HEK293 (cell line): ENCODE data around the gene SLC6A6.

Source experiments
- BCL11A ChIP-seq: fragments of 450-650 bp; formaldehyde crosslinking; IDR thresholded peaks from 2 replicates; pipeline ENCODE4 v1.5.1; 2016; ENCODE audit warnings: low read depth, missing biosample characterization, missing genetic modification characterization
- BCL6B ChIP-seq: fragments of 450-650 bp; formaldehyde crosslinking; IDR thresholded peaks from 2 replicates; pipeline ENCODE4 v1.5.1; 2017; ENCODE audit warnings: missing biosample characterization, missing genetic modification characterization
- GLIS2 ChIP-seq: fragments of 450-650 bp; formaldehyde crosslinking; IDR thresholded peaks from 2 replicates; pipeline ENCODE4 v1.5.1; 2016; ENCODE audit warnings: missing biosample characterization, missing genetic modification characterization
- HOXA7 ChIP-seq: sonication (generic); formaldehyde crosslinking; IDR thresholded peaks from 2 replicates; pipeline ENCODE4 v1.8.1; 2022; ENCODE audit warnings: missing genetic modification reagents, borderline replicate concordance
- KLF1 ChIP-seq: fragments of 450-650 bp; formaldehyde crosslinking; IDR thresholded peaks from 2 replicates; pipeline ENCODE4 v1.5.1; 2016; ENCODE audit warnings: missing biosample characterization, missing genetic modification characterization
- OVOL3 ChIP-seq: fragments of 450-650 bp; formaldehyde crosslinking; IDR thresholded peaks from 2 replicates; pipeline ENCODE4 v1.5.1; 2016; ENCODE audit warnings: missing biosample characterization, missing genetic modification characterization
- PRDM2 ChIP-seq: fragments of 450-650 bp; formaldehyde crosslinking; IDR thresholded peaks from 2 replicates; pipeline ENCODE4 v1.5.1; 2016; ENCODE audit warnings: missing biosample characterization, missing genetic modification characterization, borderline replicate concordance
- PRDM6 ChIP-seq: fragments of 450-650 bp; formaldehyde crosslinking; IDR thresholded peaks from 2 replicates; pipeline ENCODE4 v1.5.1; 2017; ENCODE audit warnings: missing biosample characterization, missing genetic modification characterization
- REPIN1 ChIP-seq: fragments of 450-650 bp; formaldehyde crosslinking; IDR thresholded peaks from 2 replicates; pipeline ENCODE4 v1.5.1; 2017; ENCODE audit warnings: missing biosample characterization, missing genetic modification characterization, low read depth
- SETDB1 ChIP-seq: IDR thresholded peaks from one replicate; pipeline ENCODE4 v1.6.1; 2017; ENCODE audit warnings: mild to moderate bottlenecking, low read length, moderate library complexity, mixed read lengths; ENCODE audit not compliant: insufficient read length
- TRIM28 ChIP-seq: IDR thresholded peaks from 2 replicates; pipeline ENCODE4 v1.6.1; 2011; ENCODE audit warnings: low read length, control low read depth, borderline replicate concordance
- YY1 ChIP-seq: fragments of 450-650 bp; formaldehyde crosslinking; IDR thresholded peaks from 2 replicates; pipeline ENCODE4 v1.5.1; 2018; ENCODE audit warnings: missing biosample characterization, missing genetic modification characterization
- ZBTB10 ChIP-seq: fragments of 450-650 bp; formaldehyde crosslinking; IDR thresholded peaks from 2 replicates; pipeline ENCODE4 v1.5.1; 2016; ENCODE audit warnings: missing biosample characterization, missing genetic modification characterization
- ZBTB26 ChIP-seq: fragments of 450-650 bp; formaldehyde crosslinking; optimal IDR thresholded peaks from 2 replicates; pipeline ENCODE3; 2016; ENCODE audit warnings: missing biosample characterization, mild to moderate bottlenecking, missing genetic modification characterization
- ZNF2 ChIP-seq: fragments of 450-650 bp; formaldehyde crosslinking; IDR thresholded peaks from 2 replicates; pipeline ENCODE4 v1.5.1; 2016; ENCODE audit warnings: missing biosample characterization, missing genetic modification characterization
- ZNF202 ChIP-seq: fragments of 450-650 bp; formaldehyde crosslinking; IDR thresholded peaks from 2 replicates; pipeline ENCODE4 v1.5.1; 2016; ENCODE audit warnings: missing biosample characterization, missing genetic modification characterization, borderline replicate concordance
- ZNF223 ChIP-seq: fragments of 450-650 bp; formaldehyde crosslinking; IDR thresholded peaks from 2 replicates; pipeline ENCODE4 v1.5.1; 2016; ENCODE audit warnings: missing biosample characterization, missing genetic modification characterization
- ZNF423 ChIP-seq: fragments of 450-650 bp; formaldehyde crosslinking; IDR thresholded peaks from 2 replicates; pipeline ENCODE4 v1.5.1; 2016; ENCODE audit warnings: missing biosample characterization, missing genetic modification characterization
- ZNF488 ChIP-seq: fragments of 450-650 bp; formaldehyde crosslinking; IDR thresholded peaks from 2 replicates; pipeline ENCODE4 v1.5.1; 2016; ENCODE audit warnings: missing biosample characterization, missing genetic modification characterization
- ZNF571 ChIP-seq: fragments of 450-650 bp; formaldehyde crosslinking; IDR thresholded peaks from 2 replicates; pipeline ENCODE4 v1.5.0; 2017; ENCODE audit warnings: missing biosample characterization, missing genetic modification characterization
- ZNF660 ChIP-seq: fragments of 450-650 bp; IDR thresholded peaks from 2 replicates; pipeline ENCODE4 v1.5.1; 2018; ENCODE audit warnings: missing biosample characterization, mild to moderate bottlenecking, missing genetic modification characterization
- ZNF776 ChIP-seq: fragments of 450-650 bp; formaldehyde crosslinking; IDR thresholded peaks from 2 replicates; pipeline ENCODE4 v1.5.0; 2017; ENCODE audit warnings: missing biosample characterization, missing genetic modification characterization, borderline replicate concordance
- ZNF777 ChIP-seq: fragments of 450-650 bp; formaldehyde crosslinking; IDR thresholded peaks from 2 replicates; pipeline ENCODE4 v1.5.1; 2017; ENCODE audit warnings: missing biosample characterization, missing genetic modification characterization, borderline replicate concordance
- ZNF843 ChIP-seq: fragments of 450-650 bp; formaldehyde crosslinking; IDR thresholded peaks from 2 replicates; pipeline ENCODE4 v1.5.1; 2016; ENCODE audit warnings: missing biosample characterization, missing genetic modification characterization

Gene SLC6A6

GRCh38 chr3:14452740-14453710, 50.6 kb downstream of the SLC6A6 start (continued):
- no peak for TF ChIP-seq REPIN1 (tag by site-specific recombination)
- TF ChIP-seq BCL6B (tag by site-specific recombination): no peak
- no peak for TF ChIP-seq ZNF776 (tag by site-specific recombination)
- no peak for TF ChIP-seq HOXA7 (CRISPR knock-in tag)
- peak; percentile 75; the same call in 1 of the 2 replicates for TF ChIP-seq BCL11A (tag by site-specific recombination)
- TF ChIP-seq YY1 (tag by site-specific recombination): 0 out of 2 replicates have a peak, but pooled peaks have one; percentile 33
- no peak for TF ChIP-seq ZBTB10
- no peak for TF ChIP-seq ZNF777 (tag by site-specific recombination)
- peak; percentile 91 for TF ChIP-seq ZNF843 (tag by site-specific recombination)
- TF ChIP-seq ZNF223: no peak
- peak; percentile 68 for TF ChIP-seq GLIS2 (tag by site-specific recombination)
- TF ChIP-seq TRIM28: peak; percentile 72; the same call in 1 of the 2 replicates
- no peak for TF ChIP-seq ZNF571 (tag by site-specific recombination)
- TF ChIP-seq ZBTB26: no peak
- no peak; the same call in 1 of the 2 replicates for TF ChIP-seq PRDM6
- TF ChIP-seq PRDM2: no peak
- TF ChIP-seq ZNF2 (tag by site-specific recombination): no peak; the same call in 1 of the 2 replicates
- peak; percentile 74; the same call in 1 of the 2 replicates for TF ChIP-seq OVOL3 (tag by site-specific recombination)
- TF ChIP-seq ZNF660: peak; percentile 76
- peak; percentile 72 for TF ChIP-seq ZNF423 (tag by site-specific recombination)
- TF ChIP-seq SETDB1: no peak
- peak; percentile 74 for TF ChIP-seq KLF1 (tag by site-specific recombination)
- TF ChIP-seq ZNF202: no peak
- TF ChIP-seq ZNF488 (tag by site-specific recombination): no peak; the same call in 1 of the 2 replicates
